HG03066 (cell line): ENCODE results near the gene CDIP1.

Source experiments
- ATAC-seq: cut with Tn5 transposase; IDR thresholded peaks from one replicate; pipeline ENCODE4 v1.9.1; 2021; ENCODE audit warnings: low read depth; ENCODE audit not compliant: unreplicated experiment

The CDIP1 gene

GRCh38 chr16:4544473-4544872 is 5.9 kb upstream of the CDIP1 start:
- ATAC-seq: no peak

GRCh38 chr16:4539716-4540284 is 1.2 kb upstream of the CDIP1 start:
- no peak for ATAC-seq

- ATAC-seq: peak; percentile 31
Observed at GRCh38 chr16:4537376-4538343, 913 bp downstream of the CDIP1 start.

- no peak for ATAC-seq
Observed at GRCh38 chr16:4536391-4537106, 2.0 kb downstream of the CDIP1 start.

- no peak for ATAC-seq
Observed at GRCh38 chr16:4535627-4536108, 2.9 kb downstream of the CDIP1 start.

- no peak for ATAC-seq
Observed at GRCh38 chr16:4534151-4534790, 4.3 kb downstream of the CDIP1 start.

- no peak for ATAC-seq
Observed at GRCh38 chr16:4533490-4533889, 5.1 kb downstream of the CDIP1 start.

- no peak for ATAC-seq
Observed at GRCh38 chr16:4532238-4532637, 6.3 kb downstream of the CDIP1 start.

- ATAC-seq: no peak
Observed at GRCh38 chr16:4531811-4532210, 6.8 kb downstream of the CDIP1 start.

- peak; percentile 56 for ATAC-seq
Observed at GRCh38 chr16:4529085-4530060, 9.2 kb downstream of the CDIP1 start.

GRCh38 chr16:4525634-4526277 is 12.8 kb downstream of the CDIP1 start:
- no peak for ATAC-seq

GRCh38 chr16:4525069-4525468 is 13.5 kb downstream of the CDIP1 start:
- no peak for ATAC-seq

- no peak for ATAC-seq
Observed at GRCh38 chr16:4524571-4524970, 14.0 kb downstream of the CDIP1 start.

GRCh38 chr16:4523686-4524085 is 14.9 kb downstream of the CDIP1 start:
- no peak for ATAC-seq

GRCh38 chr16:4522051-4522581 is 16.5 kb downstream of the CDIP1 start:
- ATAC-seq: no peak

- no peak for ATAC-seq
Observed at GRCh38 chr16:4520913-4521312, 17.7 kb downstream of the CDIP1 start.

GRCh38 chr16:4519274-4520058 is 19.1 kb downstream of the CDIP1 start:
- no peak for ATAC-seq
